GM10266 (cell line): ENCODE results near the gene FBXW5.

Experiments
- DNase-seq: peaks from one replicate; pipeline ENCODE4 v3.0.0; 2012; ENCODE audit errors: extremely low spot score
- CTCF ChIP-seq: IDR thresholded peaks from 2 replicates; pipeline ENCODE4 v1.5.1; 2012; ENCODE audit warnings: mild to moderate bottlenecking, low read depth; ENCODE audit not compliant: control insufficient read depth, insufficient read depth; ENCODE audit errors: missing control alignments

The FBXW5 gene

GRCh38 chr9:136963751-136964150, 19.2 kb upstream of the FBXW5 start:
- no peak for TF ChIP-seq CTCF

GRCh38 chr9:136963341-136963740, 18.8 kb upstream of the FBXW5 start:
- no peak for TF ChIP-seq CTCF
- no peak for DNase-seq

More at GRCh38 chr9:136963751-136964150, 19.2 kb upstream of the FBXW5 start:
- no peak for DNase-seq

GRCh38 chr9:136962701-136963248, 18.2 kb upstream of the FBXW5 start:
- DNase-seq, result no peak
- no peak for TF ChIP-seq CTCF

GRCh38 chr9:136962163-136962562, 17.6 kb upstream of the FBXW5 start:
- DNase-seq, result no peak
- TF ChIP-seq CTCF, result no peak

GRCh38 chr9:136961279-136962065, 16.9 kb upstream of the FBXW5 start:
- TF ChIP-seq CTCF, result no peak
- DNase-seq, result no peak

- no peak for DNase-seq
- TF ChIP-seq CTCF, result no peak
These were observed 16.4 kb upstream of the FBXW5 start for GRCh38 chr9:136960938-136961275.

- no peak for DNase-seq
- TF ChIP-seq CTCF, result no peak
These were observed 15.8 kb upstream of the FBXW5 start for GRCh38 chr9:136960212-136960937.
